ENCODE measurements around the gene POLQ. TPM values are rescaled to one million over a fixed set of nuclear protein-coding genes. Genes with fewer than 3 reads are reported as not detected.

Gene POLQ
- total and polyA plus RNA-seq, 2 of the 8 experiments (the other 6 are each of a cell fraction or from before 2014, with no cell fraction given) = 3.6 to 15.3 TPM

GRCh38 chr3:121574449-121574848 lies 28.7 kb upstream of the POLQ start:
- no peak overlapping the region for H2BK15ac ChIP-seq (ENCODE audit: low read length)

More at GRCh38 chr3:121574449-121574848, 28.7 kb upstream of the POLQ start:
- Histone ChIP-seq H3K23ac (ENCODE audit: insufficient read length) (no peak overlapping the region), H4K8ac (ENCODE audit: extremely low read depth, insufficient read depth, low read length) (no peak overlapping the region), H3K79me2 (ENCODE audit: control insufficient read depth in 1 of 2, insufficient read depth in 2 of 2, low read length in 2 of 2) (no peaks in the 10 kb centered on the region), H3K27me3 (replicated peaks in 1 of 4; ENCODE audit: control insufficient read depth in 3 of 4, extremely low read depth in 1 of 4, insufficient read depth in 3 of 4, low read length in 3 of 4) (no peaks in the 10 kb centered on the region), H3K9me3 (ENCODE audit: insufficient read depth in 2 of 2, low read depth in 1 of 2, low read length in 1 of 2) (no peaks in the 10 kb centered on the region), H3K9ac (replicated peaks in 1 of 4; ENCODE audit: extremely low read depth in 1 of 4, low read depth in 3 of 4, low read length in 3 of 4) (no peak overlapping the region), H3K4me1 (replicated peaks in 1 of 4; ENCODE audit: control insufficient read depth in 3 of 4, insufficient read depth in 4 of 4, low read length in 3 of 4) (peaks cover 0 to 9% (median 1%) of the 10 kb centered on the region in 4 experiments; a peak in 3 of 7 replicates), H3K56ac (replicated peaks; ENCODE audit: insufficient read length, low read depth, low read length) (no peak overlapping the region), H3K14ac (ENCODE audit: insufficient read length) (no peak overlapping the region), H3K79me1 (ENCODE audit: low read depth, low read length) (no peaks in the 10 kb centered on the region), H3K27ac (ENCODE audit: low read depth, low read length) (no peak overlapping the region), H2BK20ac (ENCODE audit: low read length) (no peak overlapping the region), H2BK120ac (replicated peaks; ENCODE audit: low read depth, low read length) (no peak overlapping the region), H3K4ac (replicated peaks; ENCODE audit: insufficient read length, low read depth, low read length) (no peak overlapping the region), H2AFZ (ENCODE audit: low read length) (no peak overlapping the region), H4K5ac (ENCODE audit: insufficient read length, low read depth, low read length) (no peak overlapping the region), H3K18ac (ENCODE audit: extremely low read depth, low read length) (no peak overlapping the region), H2AK5ac (ENCODE audit: low read depth, low read length) (no peak overlapping the region), H3K36me3 (ENCODE audit: control insufficient read depth in 2 of 4, insufficient read depth in 4 of 4, low read length in 3 of 4) (no peaks in the 10 kb centered on the region), H3K4me2 (ENCODE audit: insufficient read depth in 1 of 2, low read depth in 2 of 2, low read length in 2 of 2) (no peak overlapping the region), H3K23me2 (ENCODE audit: low read depth, low read length) (0 out of 2 replicates have a peak, but pooled peaks cover 1% of the 10 kb centered on the region), H2BK12ac (ENCODE audit: low read depth, low read length) (no peak overlapping the region), H2BK5ac (ENCODE audit: low read depth, low read length) (no peak overlapping the region), H4K20me1 (replicated peaks in 1 of 2; ENCODE audit: control insufficient read depth in 1 of 2, insufficient read depth in 2 of 2, low read length in 2 of 2) (no peaks in the 10 kb centered on the region), H3K4me3 (ENCODE audit: extremely low read depth in 1 of 4, insufficient read depth in 2 of 4, low read depth in 3 of 4, low read length in 4 of 4) (no peak overlapping the region), H4K91ac (replicated peaks; ENCODE audit: insufficient read length, low read length) (no peak overlapping the region)
- DNase-seq (ENCODE audit: low read depth in 1 of 2, low spot score in 2 of 2) = peak in 1 of 2 experiments; percentile 53
- POLR2A ChIA-PET (ENCODE audit: partially characterized antibody) = interaction anchor here (0.5 kb wide), 1 partner anchor 38 kb away, joined by 3 read pairs; no protein-coding TSS in a partner anchor
- no peak for FAIRE-seq
- WGBS, 2 experiments (ENCODE audit: extremely low coverage in 1 of 2, insufficient coverage in 1 of 2, insufficient read length in 1 of 2, insufficient replicate concordance in 2 of 2, low coverage in 1 of 2, low lambda C conversion rate in 2 of 2, missing lambda C conversion rate in 1 of 2) = 75% methylated on average over 6 of the region's 6 CpGs; no CpG with 5 or more reads in 1 of the 2 experiments
- CTCF ChIA-PET (ENCODE audit: partially characterized antibody) = interaction anchor here (0.7 to 1.2 kb wide), 3 partner anchors 11 to 156 kb away, joined by 3 read pairs; no protein-coding TSS in a partner anchor
- TF ChIP-seq MAFK (IDR thresholded peaks at IDR 0.05; ENCODE audit: low read depth, low read length) (peak; percentile 43; the same call in 1 of the 2 replicates), JUND (IDR thresholded peaks at IDR 0.05; ENCODE audit: low read length) (peak; percentile 53; the same call in 1 of the 2 replicates), YY1 (IDR thresholded peaks at IDR 0.05; ENCODE audit: low read depth, low read length) (no peak)
